ENCODE data around the gene BDH1.
"Not testable (repeated sequence)": the region's sequence is repeated elsewhere in the genome, so short reads cannot be mapped to it uniquely, and the experiment has no call there.

- not testable (repeated sequence) for TF ChIP-seq CTCF (conservative IDR thresholded peaks at IDR 0.05; ENCODE audit: low read depth, low read length); EZH2 (IDR thresholded peaks at IDR 0.05; ENCODE audit: borderline replicate concordance, low read depth, low read length, poor library complexity, severe bottlenecking)
These were observed 13.7 kb upstream of the BDH1 start for GRCh38 chr3:197569433-197569832.

Data from A673 (cell line).